Placental pericyte (primary cell): ENCODE measurements around the gene GDPD4. TPM values are rescaled to one million over a fixed set of nuclear protein-coding genes. Genes with fewer than 3 reads are reported as not detected.

Source experiments
- total RNA-seq: library from RNA; depleted of rRNA; stranded (reverse); fragments of >200 nt; gene quantifications from 2 replicates; pipeline ENCODE4 v1.2.3, GENCODE V29; 2012

GDPD4 gene, protein sequence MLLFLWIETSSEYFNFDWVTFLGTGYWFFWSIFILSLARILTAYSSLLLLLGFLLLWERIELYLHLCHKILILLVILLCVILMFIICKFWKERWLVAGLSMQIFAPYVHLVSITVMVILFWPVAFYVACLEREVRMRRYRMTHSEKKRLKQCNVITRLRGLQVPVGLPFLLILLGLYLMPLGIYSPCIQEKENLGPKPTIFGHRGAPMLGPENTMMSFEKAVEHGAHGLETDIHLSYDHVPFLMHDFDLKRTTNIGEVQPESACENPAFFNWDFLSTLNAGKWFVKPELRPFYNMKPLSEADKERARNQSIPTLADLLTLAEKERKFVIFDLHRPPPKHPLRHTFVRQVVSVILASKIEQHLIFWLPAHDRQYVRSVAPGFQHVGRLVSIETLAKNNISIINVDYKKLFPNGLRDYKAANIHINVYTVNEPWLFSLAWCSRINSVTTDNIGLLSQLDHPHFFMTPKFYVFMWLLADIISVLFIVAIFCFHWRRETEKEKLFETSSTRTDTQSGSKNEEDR
- 0.44 TPM in 1 of 2 replicates, not detected in the other for total RNA-seq

DNA sequence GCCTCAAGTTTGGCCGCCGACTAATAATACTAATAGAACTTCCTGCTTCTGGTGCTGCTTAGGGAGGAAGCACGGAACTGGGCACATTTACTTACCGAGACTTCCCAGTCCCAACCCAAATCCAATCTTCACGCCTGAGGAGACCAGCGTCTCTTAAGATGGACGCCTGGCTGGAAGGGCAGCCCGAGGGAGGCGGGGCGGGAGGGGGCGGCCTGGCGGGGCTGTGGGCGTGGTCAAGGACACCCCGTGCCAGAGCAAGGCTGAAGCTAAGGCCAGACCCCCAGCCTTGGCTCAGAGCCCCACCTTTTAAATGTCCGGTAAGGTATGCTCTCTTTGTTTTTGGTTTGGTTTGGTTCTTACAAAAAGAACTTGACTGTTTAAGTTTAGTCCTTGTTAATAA is at the start of gene GDPD4:
Gene GDPD4 (minus strand): TSS at position 177 of the 400 bp plus-strand sequence. CDS start 16,549 bp downstream, outside the sequence.

Other genes starting within 250 kb of the GDPD4 start
- gene CAPN5, start 234.7 kb downstream of the GDPD4 start, total RNA-seq, result 17.3 and 18.2 TPM in 2 replicates
- gene OMP, start 198.8 kb downstream of the GDPD4 start, total RNA-seq, result 0.72 TPM in 1 of 2 replicates, not detected in the other
- 0.14 and 0.22 TPM in 2 replicates for gene MYO7A, start 173.4 kb downstream of the GDPD4 start, total RNA-seq
- gene PAK1, start 172.4 kb upstream of the GDPD4 start, total RNA-seq, result 12.3 and 65.9 TPM in 2 replicates